K562 (cell line): Measurements from ENCODE around the gene ABHD8. TPM values are rescaled to one million over a fixed set of nuclear protein-coding genes. Genes with fewer than 3 reads are reported as not detected.

Experiments
- ATAC-seq: fragments of 200-7000 bp; cut with Tn5 transposase; 3 replicates; pipeline ENCODE4 v1.9.1; 2020; ENCODE audit warnings: moderate library complexity
- BruUV-seq: library from RNA; stranded (reverse); fragments of 400-500 nt; replicated peaks from 2 replicates; lab custom pipeline; 2021; lab: Mats Ljungman, UMichigan
- CTCF ChIA-PET: fragments of 300-600 bp; formaldehyde crosslinking; extraction: SDS; loops from one replicate; lab custom pipeline; 2021; ENCODE audit warnings: low intra/inter-chr PET ratio; lab: Yijun Ruan, JAX
- POLR2A ChIA-PET: fragments of 300-600, 350-650 bp; sonication (Branson Sonifier 250); formaldehyde crosslinking; extraction: SDS; loops from one replicate; lab custom pipeline; 2021; ENCODE audit warnings: antibody characterized with exemption, inconsistent platforms; lab: Yijun Ruan, JAX
- DNase-seq, 4 experiments: peaks; one replicate each; pipeline versions ENCODE4 v3.0.0 to v3.0.0-alpha.2; 2011 to 2018; ENCODE audit warnings: low spot score in 3 of 4, mixed read lengths in 3 of 4; ENCODE audit errors: extremely low read depth in 1 of 4
- FAIRE-seq: peaks from 2 replicates; lab custom pipeline; 2011; peaks lifted over from hg19 to GRCh38; lab: Jason Lieb, UNC
- H2AFZ ChIP-seq: 2 replicates; pipeline ENCODE4 v1.6.0; 2011; ENCODE audit warnings: low read depth, low read length, control low read depth, inconsistent platforms
- H3K27ac ChIP-seq: fragments of 200-600 bp; 3 replicates; pipeline ENCODE4 v1.8.0; 2011; ENCODE audit warnings: low read depth, mild to moderate bottlenecking, control low read depth, inconsistent platforms, low read length, moderate library complexity, mixed read lengths; ENCODE audit errors: extremely low read depth
- H3K27me3 ChIP-seq, 2 experiments: fragments of 300-600 bp in 1 of 2; 2 replicates in 1 of 2; 3 replicates in 1 of 2; pipeline versions ENCODE4 v1.6.0 to v1.8.0; 2011; ENCODE audit warnings: inconsistent platforms in 2 of 2, low read length in 2 of 2, mild to moderate bottlenecking in 1 of 2, mixed read lengths in 1 of 2, moderate library complexity in 1 of 2; ENCODE audit not compliant: control insufficient read depth in 2 of 2, insufficient read depth in 2 of 2
- H3K36me3 ChIP-seq: fragments of 300-600 bp; 3 replicates; pipeline ENCODE4 v1.8.0; 2011; ENCODE audit warnings: mild to moderate bottlenecking, low read length, inconsistent platforms; ENCODE audit not compliant: control insufficient read depth, insufficient read depth
- H3K4me1 ChIP-seq, 2 experiments: fragments of 200-600 bp in 1 of 2; replicated peaks in 1 of 2; 2 replicates in 1 of 2; 3 replicates in 1 of 2; pipeline versions ENCODE4 v1.5.1 to v1.8.0; 2011; ENCODE audit warnings: inconsistent platforms in 2 of 2, low read length in 2 of 2, mild to moderate bottlenecking in 1 of 2, mixed read lengths in 1 of 2, moderate library complexity in 1 of 2; ENCODE audit not compliant: control insufficient read depth in 2 of 2, insufficient read depth in 2 of 2
- H3K4me2 ChIP-seq: 2 replicates; pipeline ENCODE4 v1.6.1; 2011; ENCODE audit warnings: low read length, control low read depth, inconsistent platforms, mixed read lengths; ENCODE audit not compliant: insufficient read depth
- H3K4me3 ChIP-seq: fragments of 200-600 bp; sonication (generic), shearing (Covaris generic); 2 replicates; pipeline ENCODE4 v1.5.1; 2016; ENCODE audit warnings: control low read depth, inconsistent platforms
- H3K79me2 ChIP-seq: fragments of 200-600 bp; 3 replicates; pipeline ENCODE4 v1.8.0; 2011; ENCODE audit warnings: low read length, inconsistent platforms; ENCODE audit not compliant: control insufficient read depth, insufficient read depth
- H3K9ac ChIP-seq, 2 experiments: 2 replicates each; pipeline versions ENCODE4 v1.6.0 to v1.6.1; 2011; ENCODE audit warnings: low read depth in 2 of 2, low read length in 2 of 2, control low read depth in 1 of 2, inconsistent platforms in 1 of 2, mild to moderate bottlenecking in 1 of 2, mixed read lengths in 1 of 2; ENCODE audit not compliant: insufficient read depth in 1 of 2
- H3K9me1 ChIP-seq: one replicate; pipeline ENCODE4 v1.6.0; 2011; ENCODE audit warnings: inconsistent platforms, mild to moderate bottlenecking, low read length, moderate library complexity; ENCODE audit not compliant: control insufficient read depth, insufficient read depth
- H3K9me3 ChIP-seq: replicated peaks from 2 replicates; pipeline ENCODE4 v1.5.1; 2011; ENCODE audit warnings: low read depth, low read length, inconsistent platforms; ENCODE audit not compliant: control insufficient read depth, insufficient read depth
- H4K20me1 ChIP-seq: replicated peaks from 2 replicates; pipeline ENCODE4 v1.6.1; 2011; ENCODE audit warnings: low read length, inconsistent platforms, mixed read lengths; ENCODE audit not compliant: control insufficient read depth, insufficient read depth
- FOXA1 ChIP-seq: fragments of 450-650 bp; IDR thresholded peaks from 2 replicates; pipeline ENCODE4 v1.6.1; 2016; ENCODE audit warnings: mild to moderate bottlenecking, borderline replicate concordance
- FUS ChIP-seq: fragments of 200-400 bp; formaldehyde crosslinking; optimal IDR thresholded peaks from 2 replicates; pipeline ENCODE3; 2017; ENCODE audit warnings: low read depth, low read length
- GATA2 ChIP-seq: sonication (generic); formaldehyde crosslinking; IDR thresholded peaks from 2 replicates; pipeline ENCODE4 v1.4.0; 2020; ENCODE audit warnings: mild to moderate bottlenecking, missing genetic modification reagents
- SOX6 ChIP-seq: fragments of 450-650 bp; IDR thresholded peaks from 2 replicates; pipeline ENCODE4 v1.6.1; 2014; ENCODE audit warnings: mild to moderate bottlenecking
- TCFL5 ChIP-seq: fragments of 250-450 bp; sonication (Bioruptor Pico); conservative IDR thresholded peaks from 2 replicates; pipeline ENCODE4 v1.6.1; 2021; ENCODE audit warnings: mild to moderate bottlenecking, moderate library complexity, matching md5 sums
- THRB ChIP-seq: fragments of 450-650 bp; formaldehyde crosslinking; conservative IDR thresholded peaks from 2 replicates; pipeline ENCODE4 v1.4.0; 2022; ENCODE audit warnings: mild to moderate bottlenecking, missing genetic modification characterization
- XRCC4 ChIP-seq: IDR thresholded peaks from one replicate; pipeline ENCODE4 v1.6.1; 2011; ENCODE audit not compliant: insufficient read depth, insufficient read length; ENCODE audit errors: extremely low read depth
- ZNF609 ChIP-seq: sonication (generic); formaldehyde crosslinking; IDR thresholded peaks from 2 replicates; pipeline ENCODE4 v1.8.1; 2023; ENCODE audit warnings: missing genetic modification reagents, mild to moderate bottlenecking, borderline replicate concordance
- WGBS: fragments of 100-300 bp; shearing (Covaris generic); methylation state at CpG from one replicate; pipeline ENCODE4 v1.1.6; 2016; ENCODE audit warnings: low coverage, mixed read lengths; ENCODE audit not compliant: insufficient coverage; ENCODE audit errors: missing lambda C conversion rate; 5-methylcytosine and 5-hydroxymethylcytosine counted together
- in situ Hi-C: fragments of 300-500 bp; cut with MboI; formaldehyde crosslinking; loops from 4 replicates; pipeline ENCODE4 v1.15.0; 2018; ENCODE audit warnings: inconsistent platforms, mixed read lengths
- intact Hi-C: fragments of 100-400 bp; cut with micrococcal nuclease; formaldehyde crosslinking; loops from 2 replicates; pipeline ENCODE4 v1.14.2; 2022
- polyA plus RNA-seq, 8 experiments: library from polyadenylated mRNA; depleted of rRNA in 4 of 8; stranded (reverse) in 5 of 8; unstranded in 3 of 8; fragments of >200 nt; fragmentation: Nextera tagmentation in 2 of 8; fragmentation: Illumina TruSeq in 1 of 8; extraction: Ambion mirVana in 2 of 8; extraction: Trizol in 1 of 8; gene quantifications; 2 replicates each; pipeline versions ENCODE4 v1.2.1 to v1.2.3, GENCODE V29; 2011 to 2014; ENCODE audit warnings: inconsistent platforms in 1 of 8, missing spikeins in 1 of 8
- total RNA-seq, 7 experiments: library from RNA; depleted of rRNA in 6 of 7; stranded (reverse); fragments of >200 nt in 6 of 7; fragmentation: Illumina TruSeq in 2 of 7; extraction: Trizol in 2 of 7; gene quantifications; 2 replicates each; pipeline versions ENCODE4 v1.2.1 to v1.2.3, GENCODE V29; 2011 to 2021; ENCODE audit warnings: low replicate concordance in 1 of 7
- TF ChIP-seq, protein P1 (sequence below): fragments of 250-450 bp; sonication (Bioruptor Pico); IDR thresholded peaks from 2 replicates; pipeline ENCODE4 v1.8.0; 2022; ENCODE audit warnings: moderate library complexity, mild to moderate bottlenecking, inconsistent platforms
- TF ChIP-seq, protein P2 (sequence below): fragments of 200-800 bp; sonication (Bioruptor generic); IDR thresholded peaks from 2 replicates; pipeline ENCODE4 v1.6.1; 2017; ENCODE audit warnings: missing genetic modification characterization, missing compliant biosample characterization
- TF ChIP-seq, protein P3 (sequence below): sonication (generic); formaldehyde crosslinking; IDR thresholded peaks from 2 replicates; pipeline ENCODE4 v1.8.1; 2023; ENCODE audit warnings: mild to moderate bottlenecking, missing genetic modification reagents

ABHD8 gene
- total and polyA plus RNA-seq, 9 of the 15 experiments (the other 6 are each of a cell fraction or from before 2014, with no cell fraction given) = 0.04 to 6.6 (median 2.0) TPM; not detected in 1

DNA sequence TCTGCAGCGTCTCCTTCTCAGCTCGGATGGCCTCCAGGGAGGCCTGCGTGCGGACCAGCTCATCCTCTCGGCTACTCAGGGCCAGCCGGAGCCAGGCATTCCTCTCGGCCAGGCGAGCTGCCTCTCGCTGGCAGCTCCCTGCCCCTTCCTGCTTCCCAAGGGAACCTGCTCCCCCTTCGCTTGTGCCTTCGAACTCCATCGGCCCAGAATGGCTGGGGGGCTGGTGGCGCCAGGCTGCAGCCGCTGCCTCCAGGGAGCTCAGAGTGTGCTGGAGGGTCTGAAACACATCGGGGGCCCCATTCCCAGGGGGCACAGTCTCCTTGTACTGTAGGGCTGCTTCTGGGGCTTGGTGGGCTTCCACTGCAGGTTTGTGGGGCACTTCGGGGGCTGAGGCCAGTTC is 40.7 kb downstream of the ABHD8 start:
- no TSS peak for BruUV-seq
- in situ Hi-C loops (no loop called here), intact Hi-C loops (no loop called here)
- Histone ChIP-seq H4K20me1 (no peaks in the 10 kb centered on the region), H3K9me3 (no peaks in the 10 kb centered on the region), H3K9me1 (no peaks in the 10 kb centered on the region), H3K9ac (peak overlapping the region in 1 of 2 experiments; percentile 79; a peak in 2 of 4 replicates), H2AFZ (no peak overlapping the region), H3K27ac (no peak overlapping the region), H3K79me2 (peaks cover 3% of the 10 kb centered on the region), H3K4me2 (no peak overlapping the region), H3K27me3 (no peaks in the 10 kb centered on the region), H3K4me1 (peaks cover 3 to 17% of the 10 kb centered on the region in 2 experiments; a peak in 3 of 5 replicates), H3K36me3 (no peaks in the 10 kb centered on the region), H3K4me3 (no peak overlapping the region)
- CTCF ChIA-PET = no interaction called here
- ATAC-seq (no peak), DNase-seq (no peak), FAIRE-seq (no peak)
- POLR2A ChIA-PET = interaction anchor here (0.6 kb wide), 1 partner anchor 24 kb away, joined by 3 read pairs; no protein-coding TSS in a partner anchor
- 86% methylated on average over 14 of the region's 16 CpGs for WGBS
- TF ChIP-seq, protein P1, sequence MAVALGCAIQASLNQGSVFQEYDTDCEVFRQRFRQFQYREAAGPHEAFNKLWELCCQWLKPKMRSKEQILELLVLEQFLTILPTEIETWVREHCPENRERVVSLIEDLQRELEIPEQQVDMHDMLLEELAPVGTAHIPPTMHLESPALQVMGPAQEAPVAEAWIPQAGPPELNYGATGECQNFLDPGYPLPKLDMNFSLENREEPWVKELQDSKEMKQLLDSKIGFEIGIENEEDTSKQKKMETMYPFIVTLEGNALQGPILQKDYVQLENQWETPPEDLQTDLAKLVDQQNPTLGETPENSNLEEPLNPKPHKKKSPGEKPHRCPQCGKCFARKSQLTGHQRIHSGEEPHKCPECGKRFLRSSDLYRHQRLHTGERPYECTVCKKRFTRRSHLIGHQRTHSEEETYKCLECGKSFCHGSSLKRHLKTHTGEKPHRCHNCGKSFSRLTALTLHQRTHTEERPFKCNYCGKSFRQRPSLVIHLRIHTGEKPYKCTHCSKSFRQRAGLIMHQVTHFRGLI (CRISPR knock-in tag) = no peak
- no peak for TF ChIP-seq GATA2 (CRISPR knock-in tag)
- no peak for TF ChIP-seq THRB (CRISPR knock-in tag)
- TF ChIP-seq, protein P2, sequence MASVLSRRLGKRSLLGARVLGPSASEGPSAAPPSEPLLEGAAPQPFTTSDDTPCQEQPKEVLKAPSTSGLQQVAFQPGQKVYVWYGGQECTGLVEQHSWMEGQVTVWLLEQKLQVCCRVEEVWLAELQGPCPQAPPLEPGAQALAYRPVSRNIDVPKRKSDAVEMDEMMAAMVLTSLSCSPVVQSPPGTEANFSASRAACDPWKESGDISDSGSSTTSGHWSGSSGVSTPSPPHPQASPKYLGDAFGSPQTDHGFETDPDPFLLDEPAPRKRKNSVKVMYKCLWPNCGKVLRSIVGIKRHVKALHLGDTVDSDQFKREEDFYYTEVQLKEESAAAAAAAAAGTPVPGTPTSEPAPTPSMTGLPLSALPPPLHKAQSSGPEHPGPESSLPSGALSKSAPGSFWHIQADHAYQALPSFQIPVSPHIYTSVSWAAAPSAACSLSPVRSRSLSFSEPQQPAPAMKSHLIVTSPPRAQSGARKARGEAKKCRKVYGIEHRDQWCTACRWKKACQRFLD (CRISPR knock-in tag) = no peak
- no peak for TF ChIP-seq FOXA1
- no peak for TF ChIP-seq ZNF609 (CRISPR knock-in tag)
- TF ChIP-seq TCFL5 = no peak
- TF ChIP-seq SOX6 = no peak
- TF ChIP-seq, protein P3, sequence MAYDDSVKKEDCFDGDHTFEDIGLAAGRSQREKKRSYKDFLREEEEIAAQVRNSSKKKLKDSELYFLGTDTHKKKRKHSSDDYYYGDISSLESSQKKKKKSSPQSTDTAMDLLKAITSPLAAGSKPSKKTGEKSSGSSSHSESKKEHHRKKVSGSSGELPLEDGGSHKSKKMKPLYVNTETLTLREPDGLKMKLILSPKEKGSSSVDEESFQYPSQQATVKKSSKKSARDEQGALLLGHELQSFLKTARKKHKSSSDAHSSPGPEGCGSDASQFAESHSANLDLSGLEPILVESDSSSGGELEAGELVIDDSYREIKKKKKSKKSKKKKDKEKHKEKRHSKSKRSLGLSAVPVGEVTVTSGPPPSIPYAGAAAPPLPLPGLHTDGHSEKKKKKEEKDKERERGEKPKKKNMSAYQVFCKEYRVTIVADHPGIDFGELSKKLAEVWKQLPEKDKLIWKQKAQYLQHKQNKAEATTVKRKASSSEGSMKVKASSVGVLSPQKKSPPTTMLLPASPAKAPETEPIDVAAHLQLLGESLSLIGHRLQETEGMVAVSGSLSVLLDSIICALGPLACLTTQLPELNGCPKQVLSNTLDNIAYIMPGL (CRISPR knock-in tag) = no peak
- TF ChIP-seq XRCC4 = no peak
- TF ChIP-seq FUS = no peak
